ENCODE data around the gene CREB5. TPM values are rescaled to one million over a fixed set of nuclear protein-coding genes. Genes with fewer than 3 reads are reported as not detected.

The CREB5 gene
- total RNA-seq, 3 donors from 2014 or later, result 17.3 to 19.7 (median 18.0) TPM

- no peaks in the 10 kb centered on the region for H3K4me1 ChIP-seq
- no peaks in the 10 kb centered on the region for H3K36me3 ChIP-seq
- no peaks in the 10 kb centered on the region for H3K27me3 ChIP-seq
- TF ChIP-seq POLR2AphosphoS5 (IDR thresholded peaks at IDR 0.05), result no peak
- TF ChIP-seq CTCF (IDR thresholded peaks at IDR 0.05), result no peak
- no peak for TF ChIP-seq POLR2A (IDR thresholded peaks at IDR 0.05)
- H3K4me3 ChIP-seq, result no peak overlapping the region
- no peak overlapping the region for H3K27ac ChIP-seq
- H3K9me3 ChIP-seq, result no peaks in the 10 kb centered on the region
- intact Hi-C loops (cut with DNase I; ENCODE audit: low total_unique reads), result no loop called here
- no peak for DNase-seq (ENCODE audit: low spot score in 2 of 2)
Observed at GRCh38 chr7:28701731-28702130, 289.4 kb downstream of the CREB5 start.

DNA sequence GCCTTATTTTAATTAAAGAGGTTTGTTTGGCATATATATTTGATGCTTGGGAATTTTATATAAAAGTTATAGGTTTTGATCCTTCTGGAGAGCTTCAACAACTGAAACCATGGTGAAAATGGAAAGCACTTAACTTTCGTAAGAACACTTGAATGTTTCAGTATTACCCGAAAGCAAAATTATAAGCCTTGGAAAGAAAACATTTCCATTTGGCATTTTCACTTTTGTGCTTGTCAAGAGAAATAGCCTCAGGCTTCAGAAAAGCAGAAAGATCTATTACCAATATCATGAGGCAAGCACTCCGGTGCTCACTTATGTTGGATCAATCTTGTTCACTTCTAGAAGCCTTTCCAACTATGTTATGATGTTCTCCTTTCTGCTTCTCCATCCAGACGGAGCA, 289.9 kb downstream of the CREB5 start:
- H3K4me3 ChIP-seq, result no peak overlapping the region
- H3K9me3 ChIP-seq, result no peaks in the 10 kb centered on the region
- intact Hi-C loops (cut with DNase I; ENCODE audit: low total_unique reads), result no loop called here
- H3K36me3 ChIP-seq, result no peaks in the 10 kb centered on the region
- H3K4me1 ChIP-seq, result no peaks in the 10 kb centered on the region
- DNase-seq (ENCODE audit: low spot score in 2 of 2), result no peak
- H3K27me3 ChIP-seq, result no peaks in the 10 kb centered on the region
- TF ChIP-seq CTCF (IDR thresholded peaks at IDR 0.05) (no peak), POLR2AphosphoS5 (IDR thresholded peaks at IDR 0.05) (no peak), POLR2A (IDR thresholded peaks at IDR 0.05) (no peak)
- no peak overlapping the region for H3K27ac ChIP-seq

DNA sequence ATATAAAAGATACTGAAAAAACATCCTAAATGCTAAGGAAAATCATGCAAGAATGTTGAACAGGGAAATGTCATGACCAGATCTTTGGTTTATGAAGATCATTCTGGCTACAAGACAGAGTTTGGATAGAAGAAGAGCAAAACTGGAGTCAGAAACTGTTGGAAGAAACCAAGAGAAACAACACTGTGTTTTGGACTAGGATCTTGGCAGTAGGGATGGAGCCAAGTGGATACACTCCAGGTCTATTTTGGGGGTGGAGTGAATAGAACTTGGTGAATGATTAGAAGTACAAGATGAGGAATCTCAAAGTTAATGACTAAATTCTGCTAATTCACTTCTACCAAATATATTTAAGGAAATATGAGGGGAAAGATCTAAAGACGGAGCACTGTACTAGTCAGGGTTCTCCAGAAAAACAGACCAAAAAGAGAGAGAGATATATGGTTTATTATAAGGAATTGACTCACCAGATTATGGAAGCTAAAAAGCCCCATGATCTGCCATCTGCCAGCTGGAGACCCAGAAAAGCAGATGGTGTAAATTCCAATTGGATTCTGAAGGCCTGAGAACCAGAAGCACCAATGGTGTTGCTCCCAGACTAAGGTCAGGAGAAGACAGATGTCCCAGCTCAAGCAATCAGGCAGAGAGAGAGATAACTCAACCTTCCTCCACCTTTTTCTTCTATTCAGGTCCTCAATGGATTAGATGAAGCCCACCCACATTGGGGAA, 290.9 kb downstream of the CREB5 start:
- TF ChIP-seq POLR2A (IDR thresholded peaks at IDR 0.05) (no peak), CTCF (IDR thresholded peaks at IDR 0.05) (no peak), POLR2AphosphoS5 (IDR thresholded peaks at IDR 0.05) (no peak)
- Histone ChIP-seq H3K27ac (no peak overlapping the region), H3K36me3 (no peaks in the 10 kb centered on the region), H3K4me1 (no peaks in the 10 kb centered on the region), H3K4me3 (no peak overlapping the region), H3K9me3 (no peaks in the 10 kb centered on the region), H3K27me3 (no peaks in the 10 kb centered on the region)
- DNase-seq (ENCODE audit: low spot score in 2 of 2), result no peak
- intact Hi-C loops (cut with DNase I; ENCODE audit: low total_unique reads), result no loop called here

- DNase-seq (ENCODE audit: low spot score in 2 of 2), result no peak
- no peaks in the 10 kb centered on the region for H3K27me3 ChIP-seq
- intact Hi-C loops (cut with DNase I; ENCODE audit: low total_unique reads), result no loop called here
- H3K36me3 ChIP-seq, result no peaks in the 10 kb centered on the region
- H3K4me1 ChIP-seq, result no peaks in the 10 kb centered on the region
- no peaks in the 10 kb centered on the region for H3K9me3 ChIP-seq
- TF ChIP-seq POLR2AphosphoS5 (IDR thresholded peaks at IDR 0.05), result no peak
- no peak for TF ChIP-seq POLR2A (IDR thresholded peaks at IDR 0.05)
- TF ChIP-seq CTCF (IDR thresholded peaks at IDR 0.05), result no peak
- no peak overlapping the region for H3K27ac ChIP-seq
- no peak overlapping the region for H3K4me3 ChIP-seq
Observed at GRCh38 chr7:28704706-28705105, 292.4 kb downstream of the CREB5 start.

- no peak for TF ChIP-seq POLR2AphosphoS5 (IDR thresholded peaks at IDR 0.05)
- no peak for TF ChIP-seq POLR2A (IDR thresholded peaks at IDR 0.05)
- TF ChIP-seq CTCF (IDR thresholded peaks at IDR 0.05), result no peak
- Histone ChIP-seq H3K27ac (no peak overlapping the region), H3K36me3 (no peaks in the 10 kb centered on the region), H3K9me3 (no peaks in the 10 kb centered on the region), H3K27me3 (no peaks in the 10 kb centered on the region), H3K4me1 (no peaks in the 10 kb centered on the region), H3K4me3 (no peak overlapping the region)
- no peak for DNase-seq (ENCODE audit: low spot score in 2 of 2)
- intact Hi-C loops (cut with DNase I; ENCODE audit: low total_unique reads), result no loop called here
Observed at GRCh38 chr7:28705350-28705749, 293.0 kb downstream of the CREB5 start.

All from breast epithelium (tissue), 4 donors.